NCI-H748 treated with DMSO at 0.1 percent for 48 hours (cell line): ENCODE results near the gene ZDHHC14.
"Not testable (repeated sequence)": the region's sequence is repeated elsewhere in the genome, so short reads cannot be mapped to it uniquely, and the experiment has no call there.

Experiments used
- DNase-seq: peaks from one replicate; lab custom pipeline; 2025; lab: John Stamatoyannopoulos, UW

The ZDHHC14 gene

GRCh38 chr6:157717340-157717748 is 336.4 kb downstream of the ZDHHC14 start:
- DNase-seq: no peak

DNA sequence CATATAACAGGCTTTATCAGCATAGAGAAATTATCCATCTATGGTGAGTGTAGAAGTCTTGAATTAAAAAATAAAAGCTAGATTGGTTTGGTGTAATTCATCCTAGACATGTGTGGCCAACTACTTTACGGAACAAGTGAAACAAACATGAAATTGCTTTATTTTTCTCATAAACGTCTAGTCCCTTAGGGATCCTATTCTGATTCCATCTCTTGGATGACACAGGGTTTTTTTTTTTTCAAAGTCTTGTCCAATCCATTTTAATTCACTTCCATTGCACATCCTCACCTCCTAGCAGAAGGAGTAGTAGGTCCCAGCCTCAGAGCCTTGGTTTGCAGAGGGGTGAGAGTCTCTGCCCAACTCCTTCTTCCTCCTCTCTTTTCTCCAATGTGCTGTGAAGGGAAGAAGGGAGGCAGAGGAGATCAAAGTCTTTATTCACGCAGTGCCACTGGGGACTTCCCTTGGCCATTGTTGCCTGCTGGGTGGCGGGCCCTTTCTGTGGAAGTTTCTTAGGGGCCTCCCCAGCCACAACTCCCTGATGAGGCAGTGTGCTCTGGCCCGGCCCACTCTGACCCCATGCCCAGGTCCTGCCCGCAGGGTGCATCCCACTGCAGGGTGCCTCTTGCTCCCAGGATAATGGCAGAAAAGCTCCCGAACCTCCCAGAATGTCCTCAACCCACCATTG is 337.7 kb downstream of the ZDHHC14 start:
- DNase-seq: no peak

GRCh38 chr6:157720964-157721363 is 340.0 kb downstream of the ZDHHC14 start:
- DNase-seq: not testable (repeated sequence)

DNA sequence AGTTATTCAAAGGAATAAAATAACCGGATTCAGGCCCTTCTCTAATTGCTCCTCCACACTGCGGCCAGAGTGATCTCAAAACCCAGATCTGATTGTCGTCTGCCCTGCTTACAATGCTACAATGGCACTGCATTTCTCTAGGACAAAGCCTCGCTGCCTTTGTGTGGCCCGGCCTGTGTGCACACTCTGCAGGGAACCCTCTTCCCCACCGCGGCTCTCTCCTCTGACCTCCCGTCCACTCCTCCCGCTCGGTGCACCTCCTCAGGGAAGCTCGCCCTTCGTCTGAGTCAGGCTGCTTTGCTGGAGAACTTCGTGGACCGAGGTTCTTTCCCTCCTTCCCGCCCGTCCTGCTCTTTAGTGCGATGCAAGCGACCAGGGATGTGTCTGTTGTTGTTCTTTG is 340.4 kb downstream of the ZDHHC14 start:
- DNase-seq: no peak

DNA sequence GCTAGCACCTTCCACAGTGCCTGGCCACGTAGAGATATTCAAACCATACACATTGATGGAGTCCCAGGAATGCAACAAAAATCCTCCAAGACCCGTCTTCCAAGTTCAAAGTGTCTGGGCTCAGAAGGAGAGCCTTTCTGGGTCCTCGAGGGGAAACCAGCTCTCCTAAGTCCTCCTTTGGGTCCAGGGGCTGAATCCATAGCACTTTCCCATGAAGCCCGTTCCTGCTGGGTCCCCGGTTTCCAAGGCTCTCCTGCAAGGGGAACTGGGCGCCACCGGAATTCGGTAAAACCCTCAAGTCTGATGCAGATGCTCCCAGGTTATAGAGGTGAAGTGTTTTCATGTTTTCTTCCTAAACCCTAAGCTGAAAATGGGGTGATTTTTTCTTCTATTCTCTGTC is 340.8 kb downstream of the ZDHHC14 start:
- DNase-seq: no peak

DNA sequence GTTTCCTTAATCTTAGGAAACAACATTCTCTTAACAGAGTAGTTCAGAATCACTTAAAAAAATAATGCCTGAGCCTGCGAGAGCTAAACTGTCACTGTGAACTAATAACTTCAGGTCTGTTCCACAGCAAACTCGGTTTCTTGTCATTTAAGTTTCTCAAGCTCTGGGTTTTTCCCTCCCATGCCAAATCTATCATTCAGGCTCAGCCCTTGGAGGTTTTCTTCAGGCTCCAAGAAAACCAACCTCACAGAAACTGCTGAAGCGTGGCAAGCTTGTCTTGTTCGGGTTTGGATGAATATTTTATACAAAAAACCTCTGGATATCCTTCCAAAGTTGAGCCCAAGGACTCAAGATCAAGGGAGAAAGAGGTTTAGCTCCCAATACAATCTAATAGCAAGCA is 342.4 kb downstream of the ZDHHC14 start:
- no peak for DNase-seq

GRCh38 chr6:157724138-157724820 is 343.3 kb downstream of the ZDHHC14 start:
- DNase-seq: no peak

DNA sequence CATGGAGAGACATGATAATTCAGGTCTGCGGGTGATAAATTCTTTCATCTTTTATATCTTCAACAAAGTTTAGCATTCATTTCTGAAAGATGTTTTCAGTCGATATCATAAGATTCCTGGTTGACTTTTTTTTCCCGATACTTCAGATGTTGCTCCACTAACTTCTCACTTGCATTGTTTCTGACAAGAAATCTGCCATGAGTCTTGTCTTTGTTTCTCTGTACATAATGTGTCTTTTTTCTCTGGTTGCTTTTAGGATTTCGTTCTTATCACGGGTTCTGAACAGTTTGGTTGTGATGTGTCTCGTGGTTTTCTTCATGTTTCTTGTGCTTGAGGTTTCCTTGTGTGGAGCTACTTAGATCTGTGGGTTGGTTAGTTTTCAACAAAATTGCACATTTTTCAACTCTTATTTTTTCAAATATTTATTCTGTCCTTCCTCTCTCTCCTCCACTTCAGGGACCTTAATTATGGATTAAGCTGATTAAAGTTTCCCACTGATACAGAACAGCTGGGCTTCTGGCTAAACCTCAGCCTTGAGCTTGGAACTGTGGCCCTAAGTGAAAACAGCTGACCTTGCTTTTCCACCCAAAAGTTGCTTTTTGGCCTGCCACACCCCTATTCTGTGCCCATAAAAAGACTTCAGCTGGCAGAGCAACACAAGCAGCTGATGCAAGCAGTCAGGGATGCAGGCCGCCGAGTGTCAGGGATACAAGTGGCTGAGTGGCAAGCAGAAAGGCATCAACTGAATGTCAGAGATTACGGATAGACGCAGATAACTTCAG is 344.2 kb downstream of the ZDHHC14 start:
- DNase-seq: no peak

- no peak for DNase-seq
Observed at GRCh38 chr6:157725836-157726235, 344.8 kb downstream of the ZDHHC14 start.

DNA sequence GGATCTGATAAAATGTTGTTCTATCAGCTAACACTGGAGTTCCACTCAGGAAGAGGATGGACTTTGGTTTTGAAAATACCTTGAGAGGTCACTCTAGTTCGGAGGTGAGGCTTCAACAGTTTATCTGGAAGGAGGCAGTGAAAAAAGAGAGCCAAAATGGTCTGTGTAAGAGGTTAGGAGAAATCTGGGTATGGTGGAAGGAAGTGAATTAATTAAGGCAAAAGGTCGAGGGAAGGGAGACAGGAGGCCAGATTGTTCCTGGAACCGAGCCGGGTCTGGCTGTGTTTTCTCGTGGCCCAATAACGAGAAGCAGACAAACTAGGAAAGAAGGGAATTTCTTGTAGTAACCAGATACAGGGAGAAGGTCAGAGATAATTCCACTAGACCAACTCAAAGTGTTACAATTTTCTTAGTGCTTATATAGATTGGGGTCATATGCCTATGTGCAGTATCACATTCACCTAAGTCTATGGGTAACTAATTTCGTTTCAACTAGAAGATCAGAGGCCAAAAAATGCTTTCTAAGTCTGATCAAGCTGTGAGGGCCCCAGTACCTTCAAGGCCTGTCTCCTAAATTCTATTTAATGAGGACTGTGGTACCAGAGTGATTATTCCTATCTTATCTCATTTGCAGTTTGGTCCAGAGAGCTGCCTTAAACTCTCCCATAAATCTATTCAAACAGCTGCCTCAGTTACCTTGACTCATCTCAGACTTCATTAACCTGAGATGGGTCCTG is 346.1 kb downstream of the ZDHHC14 start:
- no peak for DNase-seq
